K562 (cell line): ENCODE measurements around the gene LIAS. TPM values are rescaled to one million over a fixed set of nuclear protein-coding genes. Genes with fewer than 3 reads are reported as not detected.
A peak's percentile ranks its signal among the peaks of the same experiment; 100 is the strongest.

Source experiments
- CTBP1 ChIP-seq: fragments of 450-650 bp; IDR thresholded peaks from 2 replicates; pipeline ENCODE4 v1.6.1; 2016; ENCODE audit warnings: borderline replicate concordance
- CXXC5 ChIP-seq: fragments of 250-450 bp; sonication (Bioruptor Pico); IDR thresholded peaks from 2 replicates; pipeline ENCODE4 v1.8.0; 2022; ENCODE audit warnings: inconsistent platforms, mild to moderate bottlenecking, moderate library complexity
- FOXK2 ChIP-seq, 2 experiments: fragments of 450-650 bp; IDR thresholded peaks in 1 of 2; conservative IDR thresholded peaks in 1 of 2; 2 replicates each; pipeline ENCODE4 v1.6.1; 2016; ENCODE audit warnings: low read depth in 2 of 2, mild to moderate bottlenecking in 1 of 2
- KDM4B ChIP-seq, 2 experiments: fragments of 450-650 bp in 1 of 2; sonication (generic) in 1 of 2; IDR thresholded peaks; 2 replicates each; pipeline ENCODE4 v1.6.1; 2016 to 2017; ENCODE audit warnings: borderline replicate concordance in 2 of 2, antibody characterized with exemption in 1 of 2, low read depth in 1 of 2, mild to moderate bottlenecking in 1 of 2
- MTA1 ChIP-seq: fragments of 450-650 bp; IDR thresholded peaks from 2 replicates; pipeline ENCODE4 v1.6.1; 2017; ENCODE audit warnings: borderline replicate concordance
- NCOA1 ChIP-seq: fragments of 450-650 bp; IDR thresholded peaks from 2 replicates; pipeline ENCODE4 v1.6.1; 2016; ENCODE audit warnings: low read depth
- PCBP1 ChIP-seq: fragments of 200-400 bp; formaldehyde crosslinking; IDR thresholded peaks from 2 replicates; pipeline ENCODE4 v1.6.1; 2018; ENCODE audit warnings: mild to moderate bottlenecking, low read depth, low read length; ENCODE audit not compliant: poor library complexity, severe bottlenecking
- POLR2AphosphoS2 ChIP-seq: IDR thresholded peaks from 2 replicates; pipeline ENCODE4 v1.6.1; 2012; ENCODE audit warnings: low read length, improper control_type of control experiment
- RAD21 ChIP-seq, 2 experiments: fragments of 250-450 bp in 1 of 2; fragments of 450-650 bp in 1 of 2; sonication (Bioruptor Pico) in 1 of 2; formaldehyde crosslinking in 1 of 2; IDR thresholded peaks in 1 of 2; conservative IDR thresholded peaks in 1 of 2; 2 replicates each; pipeline versions ENCODE4 v1.4.0 to v1.8.0; 2020 to 2022; ENCODE audit warnings: mild to moderate bottlenecking in 2 of 2, moderate library complexity in 1 of 2
- SNIP1 ChIP-seq: fragments of 450-650 bp; IDR thresholded peaks from 2 replicates; pipeline ENCODE4 v1.7.1; 2017; ENCODE audit warnings: low read depth, mild to moderate bottlenecking
- ZC3H11A ChIP-seq: IDR thresholded peaks from 2 replicates; pipeline ENCODE4 v1.6.1; 2012; ENCODE audit warnings: low read depth, low read length, improper control_type of control experiment
- ZFP30 ChIP-seq: fragments of 250-450 bp; sonication (Bioruptor Pico); IDR thresholded peaks from 2 replicates; pipeline ENCODE4 v1.8.0; 2022; ENCODE audit warnings: moderate library complexity, mild to moderate bottlenecking, inconsistent platforms, borderline replicate concordance
- ZNF140 ChIP-seq: fragments of 250-450 bp; sonication (Bioruptor Pico); IDR thresholded peaks from 2 replicates; pipeline ENCODE4 v1.8.0; 2021; ENCODE audit warnings: moderate library complexity, mild to moderate bottlenecking, inconsistent platforms
- ZNF584 ChIP-seq: fragments of 200-800 bp; sonication (Bioruptor generic); IDR thresholded peaks from 2 replicates; pipeline ENCODE4 v1.6.1; 2016; ENCODE audit warnings: low read depth, mild to moderate bottlenecking, missing genetic modification characterization, missing compliant biosample characterization
- ZNF589 ChIP-seq: fragments of 200-800 bp; sonication (Bioruptor generic); IDR thresholded peaks from 2 replicates; pipeline ENCODE4 v1.6.1; 2016; ENCODE audit warnings: low read depth, missing genetic modification characterization, missing compliant biosample characterization
- polyA plus RNA-seq, 8 experiments: library from polyadenylated mRNA; depleted of rRNA in 4 of 8; stranded (reverse) in 5 of 8; unstranded in 3 of 8; fragments of >200 nt; fragmentation: Nextera tagmentation in 2 of 8; fragmentation: Illumina TruSeq in 1 of 8; extraction: Ambion mirVana in 2 of 8; extraction: Trizol in 1 of 8; gene quantifications; 2 replicates each; pipeline versions ENCODE4 v1.2.1 to v1.2.3, GENCODE V29; 2011 to 2014; ENCODE audit warnings: inconsistent platforms in 1 of 8, missing spikeins in 1 of 8
- total RNA-seq, 7 experiments: library from RNA; depleted of rRNA in 6 of 7; stranded (reverse); fragments of >200 nt in 6 of 7; fragmentation: Illumina TruSeq in 2 of 7; extraction: Trizol in 2 of 7; gene quantifications; 2 replicates each; pipeline versions ENCODE4 v1.2.1 to v1.2.3, GENCODE V29; 2011 to 2021; ENCODE audit warnings: low replicate concordance in 1 of 7
- TF ChIP-seq, protein P1 (sequence below), 2 experiments: fragments of 450-650 bp in 1 of 2; sonication (generic) in 1 of 2; formaldehyde crosslinking; conservative IDR thresholded peaks; 2 replicates each; pipeline versions ENCODE4 v1.4.0 to v1.8.1; 2020 to 2022; ENCODE audit warnings: mild to moderate bottlenecking in 1 of 2, missing genetic modification reagents in 1 of 2
- TF ChIP-seq, protein P2 (sequence below): fragments of 450-650 bp; IDR thresholded peaks from 2 replicates; pipeline ENCODE4 v1.7.0; 2016; ENCODE audit warnings: borderline replicate concordance
- TF ChIP-seq, protein P3 (sequence below): fragments of 250-450 bp; sonication (Bioruptor Pico); IDR thresholded peaks from 2 replicates; pipeline ENCODE4 v1.5.0; 2021; ENCODE audit warnings: mild to moderate bottlenecking, borderline replicate concordance
- TF ChIP-seq, protein P4 (sequence below): fragments of 250-450 bp; sonication (Bioruptor Pico); IDR thresholded peaks from 2 replicates; pipeline ENCODE4 v1.8.0; 2022; ENCODE audit warnings: moderate library complexity, mild to moderate bottlenecking, inconsistent platforms
- TF ChIP-seq, protein P5 (sequence below): fragments of 450-650 bp; IDR thresholded peaks from 2 replicates; pipeline ENCODE4 v1.6.1; 2017; ENCODE audit warnings: mild to moderate bottlenecking, moderate library complexity

The LIAS gene
- total and polyA plus RNA-seq, 9 of the 15 experiments (the other 6 are each of a cell fraction or from before 2014, with no cell fraction given) = 21.9 to 57.1 (median 42.1) TPM

DNA sequence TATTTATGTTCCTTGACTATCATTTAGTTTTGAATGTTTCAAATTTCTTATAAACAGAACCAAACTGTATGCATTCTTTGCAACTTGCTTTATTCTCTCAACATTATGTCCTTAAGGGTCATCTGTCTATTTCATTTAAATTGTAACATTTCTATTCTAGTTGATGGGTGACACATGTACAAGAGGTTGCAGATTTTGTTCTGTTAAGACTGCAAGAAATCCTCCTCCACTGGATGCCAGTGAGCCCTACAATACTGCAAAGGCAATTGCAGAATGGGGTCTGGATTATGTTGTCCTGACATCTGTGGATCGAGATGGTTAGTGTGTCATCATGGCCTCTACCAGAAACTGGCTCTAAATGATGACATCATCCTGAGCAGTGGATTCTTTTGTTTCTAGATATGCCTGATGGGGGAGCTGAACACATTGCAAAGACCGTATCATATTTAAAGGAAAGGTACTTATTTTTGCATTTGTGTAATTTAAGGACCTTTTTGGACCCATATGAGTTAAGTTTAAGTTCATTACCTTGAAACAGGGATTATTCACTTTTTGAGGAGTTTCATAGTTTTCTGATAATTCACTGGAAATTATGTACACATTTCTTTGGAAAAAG lies 6.1 kb downstream of the LIAS start (continued):
- TF ChIP-seq, protein P1, sequence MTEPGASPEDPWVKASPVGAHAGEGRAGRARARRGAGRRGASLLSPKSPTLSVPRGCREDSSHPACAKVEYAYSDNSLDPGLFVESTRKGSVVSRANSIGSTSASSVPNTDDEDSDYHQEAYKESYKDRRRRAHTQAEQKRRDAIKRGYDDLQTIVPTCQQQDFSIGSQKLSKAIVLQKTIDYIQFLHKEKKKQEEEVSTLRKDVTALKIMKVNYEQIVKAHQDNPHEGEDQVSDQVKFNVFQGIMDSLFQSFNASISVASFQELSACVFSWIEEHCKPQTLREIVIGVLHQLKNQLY (CRISPR knock-in tag; conservative IDR thresholded peaks at IDR 0.05) = no peak
- TF ChIP-seq FOXK2 (conservative IDR thresholded peaks at IDR 0.05 in 1 of 2, IDR thresholded peaks at IDR 0.05 in 1 of 2; ENCODE audit: low read depth in 2 of 2) (peak; percentile 74 to 77), POLR2AphosphoS2 (no peak), RAD21 (CRISPR knock-in tag; conservative IDR thresholded peaks at IDR 0.05 in 1 of 2, IDR thresholded peaks at IDR 0.05 in 1 of 2) (peak in 1 of 2 experiments; percentile 38; a peak in 2 of 4 replicates), ZNF584 (CRISPR knock-in tag) (no peak), KDM4B (IDR thresholded peaks at IDR 0.05; ENCODE audit: borderline replicate concordance in 2 of 2, low read depth in 1 of 2) (no peak), ZNF140 (CRISPR knock-in tag) (no peak), PCBP1 (no peak), CTBP1 (no peak), ZNF589 (CRISPR knock-in tag) (no peak), ZC3H11A (no peak), ZFP30 (CRISPR knock-in tag) (no peak), CXXC5 (CRISPR knock-in tag) (peak; percentile 10; the same call in 1 of the 2 replicates), SNIP1 (no peak), NCOA1 (no peak), MTA1 (peak; percentile 95)
- TF ChIP-seq, protein P2, sequence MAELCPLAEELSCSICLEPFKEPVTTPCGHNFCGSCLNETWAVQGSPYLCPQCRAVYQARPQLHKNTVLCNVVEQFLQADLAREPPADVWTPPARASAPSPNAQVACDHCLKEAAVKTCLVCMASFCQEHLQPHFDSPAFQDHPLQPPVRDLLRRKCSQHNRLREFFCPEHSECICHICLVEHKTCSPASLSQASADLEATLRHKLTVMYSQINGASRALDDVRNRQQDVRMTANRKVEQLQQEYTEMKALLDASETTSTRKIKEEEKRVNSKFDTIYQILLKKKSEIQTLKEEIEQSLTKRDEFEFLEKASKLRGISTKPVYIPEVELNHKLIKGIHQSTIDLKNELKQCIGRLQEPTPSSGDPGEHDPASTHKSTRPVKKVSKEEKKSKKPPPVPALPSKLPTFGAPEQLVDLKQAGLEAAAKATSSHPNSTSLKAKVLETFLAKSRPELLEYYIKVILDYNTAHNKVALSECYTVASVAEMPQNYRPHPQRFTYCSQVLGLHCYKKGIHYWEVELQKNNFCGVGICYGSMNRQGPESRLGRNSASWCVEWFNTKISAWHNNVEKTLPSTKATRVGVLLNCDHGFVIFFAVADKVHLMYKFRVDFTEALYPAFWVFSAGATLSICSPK = no peak
- TF ChIP-seq, protein P3, sequence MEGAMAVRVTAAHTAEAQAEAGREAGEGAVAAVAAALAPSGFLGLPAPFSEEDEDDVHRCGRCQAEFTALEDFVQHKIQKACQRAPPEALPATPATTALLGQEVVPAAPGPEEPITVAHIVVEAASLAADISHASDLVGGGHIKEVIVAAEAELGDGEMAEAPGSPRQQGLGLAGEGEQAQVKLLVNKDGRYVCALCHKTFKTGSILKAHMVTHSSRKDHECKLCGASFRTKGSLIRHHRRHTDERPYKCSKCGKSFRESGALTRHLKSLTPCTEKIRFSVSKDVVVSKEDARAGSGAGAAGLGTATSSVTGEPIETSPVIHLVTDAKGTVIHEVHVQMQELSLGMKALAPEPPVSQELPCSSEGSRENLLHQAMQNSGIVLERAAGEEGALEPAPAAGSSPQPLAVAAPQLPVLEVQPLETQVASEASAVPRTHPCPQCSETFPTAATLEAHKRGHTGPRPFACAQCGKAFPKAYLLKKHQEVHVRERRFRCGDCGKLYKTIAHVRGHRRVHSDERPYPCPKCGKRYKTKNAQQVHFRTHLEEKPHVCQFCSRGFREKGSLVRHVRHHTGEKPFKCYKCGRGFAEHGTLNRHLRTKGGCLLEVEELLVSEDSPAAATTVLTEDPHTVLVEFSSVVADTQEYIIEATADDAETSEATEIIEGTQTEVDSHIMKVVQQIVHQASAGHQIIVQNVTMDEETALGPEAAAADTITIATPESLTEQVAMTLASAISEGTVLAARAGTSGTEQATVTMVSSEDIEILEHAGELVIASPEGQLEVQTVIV (CRISPR knock-in tag) = no peak
- TF ChIP-seq, protein P4, sequence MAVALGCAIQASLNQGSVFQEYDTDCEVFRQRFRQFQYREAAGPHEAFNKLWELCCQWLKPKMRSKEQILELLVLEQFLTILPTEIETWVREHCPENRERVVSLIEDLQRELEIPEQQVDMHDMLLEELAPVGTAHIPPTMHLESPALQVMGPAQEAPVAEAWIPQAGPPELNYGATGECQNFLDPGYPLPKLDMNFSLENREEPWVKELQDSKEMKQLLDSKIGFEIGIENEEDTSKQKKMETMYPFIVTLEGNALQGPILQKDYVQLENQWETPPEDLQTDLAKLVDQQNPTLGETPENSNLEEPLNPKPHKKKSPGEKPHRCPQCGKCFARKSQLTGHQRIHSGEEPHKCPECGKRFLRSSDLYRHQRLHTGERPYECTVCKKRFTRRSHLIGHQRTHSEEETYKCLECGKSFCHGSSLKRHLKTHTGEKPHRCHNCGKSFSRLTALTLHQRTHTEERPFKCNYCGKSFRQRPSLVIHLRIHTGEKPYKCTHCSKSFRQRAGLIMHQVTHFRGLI (CRISPR knock-in tag) = no peak
- TF ChIP-seq, protein P5, sequence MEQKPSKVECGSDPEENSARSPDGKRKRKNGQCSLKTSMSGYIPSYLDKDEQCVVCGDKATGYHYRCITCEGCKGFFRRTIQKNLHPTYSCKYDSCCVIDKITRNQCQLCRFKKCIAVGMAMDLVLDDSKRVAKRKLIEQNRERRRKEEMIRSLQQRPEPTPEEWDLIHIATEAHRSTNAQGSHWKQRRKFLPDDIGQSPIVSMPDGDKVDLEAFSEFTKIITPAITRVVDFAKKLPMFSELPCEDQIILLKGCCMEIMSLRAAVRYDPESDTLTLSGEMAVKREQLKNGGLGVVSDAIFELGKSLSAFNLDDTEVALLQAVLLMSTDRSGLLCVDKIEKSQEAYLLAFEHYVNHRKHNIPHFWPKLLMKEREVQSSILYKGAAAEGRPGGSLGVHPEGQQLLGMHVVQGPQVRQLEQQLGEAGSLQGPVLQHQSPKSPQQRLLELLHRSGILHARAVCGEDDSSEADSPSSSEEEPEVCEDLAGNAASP = 0 out of 2 replicates have a peak, but pooled peaks have one; percentile 28
